PC-3 (cell line): Measurements from ENCODE around the gene GTF3C2.

ENCODE experiments used
- CTCF ChIP-seq: fragments of 300-600 bp; sonication (generic); conservative IDR thresholded peaks from 2 replicates; pipeline ENCODE4 v1.5.1; 2017; ENCODE audit warnings: antibody characterized with exemption, low read depth, mild to moderate bottlenecking, low read length
- EZH2 ChIP-seq: fragments of 300-600 bp; sonication (generic); IDR thresholded peaks from one replicate; pipeline ENCODE4 v1.6.1; 2017; ENCODE audit warnings: antibody characterized with exemption, mild to moderate bottlenecking, low read length; ENCODE audit not compliant: unreplicated experiment

GRCh38 chr2:27308359-27308881 lies 48.1 kb downstream of the GTF3C2 start, which contains the start of gene UCN:
- TF ChIP-seq CTCF (no peak), EZH2 (no peak)
